Erythroblast (primary cell): ENCODE measurements around the gene KIF26B.

Source experiments
- GATA1 ChIP-seq: IDR thresholded peaks from 2 replicates; pipeline ENCODE4 v1.6.1; 2011; ENCODE audit warnings: low read depth, mild to moderate bottlenecking, control low read depth, low read length, moderate library complexity
- POLR2A ChIP-seq: IDR thresholded peaks from 2 replicates; pipeline ENCODE4 v1.6.1; 2011; ENCODE audit warnings: mild to moderate bottlenecking, low read length

DNA sequence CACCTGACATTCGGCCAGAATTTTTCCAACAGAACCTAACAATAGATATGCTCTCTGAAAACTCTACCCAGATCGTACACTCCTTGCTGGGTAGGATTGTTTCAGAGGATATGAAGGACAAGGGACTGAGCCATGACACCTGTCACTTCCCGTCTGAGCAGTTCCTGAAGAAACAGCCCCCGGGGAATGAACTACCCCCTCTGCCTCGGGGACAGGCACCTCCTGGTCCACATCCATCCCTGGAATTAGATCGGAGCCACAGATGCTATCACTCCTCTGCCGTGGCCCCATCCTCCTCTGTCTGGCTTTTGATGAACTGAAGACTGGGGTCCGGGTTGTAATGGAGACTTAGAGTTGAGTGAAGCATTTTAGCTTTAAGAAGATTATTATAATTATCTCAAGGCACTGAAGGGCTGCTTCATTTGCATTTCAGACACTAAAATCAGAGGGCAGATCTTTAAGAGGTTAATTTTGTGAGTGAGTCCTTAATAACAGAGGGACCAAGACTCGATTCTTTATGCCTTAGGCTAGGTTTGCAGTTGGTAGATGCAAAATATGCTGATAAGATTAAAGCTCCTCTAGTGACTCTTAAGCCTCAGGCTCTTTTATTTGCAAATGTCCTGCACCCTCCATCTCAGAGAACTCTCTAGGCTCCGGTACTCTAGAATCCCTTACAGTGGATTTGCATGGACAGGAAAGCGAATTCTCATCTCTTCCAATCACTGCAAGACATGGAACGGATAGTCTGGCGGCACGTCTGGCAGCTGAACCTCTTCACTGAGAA lies 333.8 kb downstream of the KIF26B start:
- TF ChIP-seq POLR2A (no peak), GATA1 (no peak)
